HCT116 (cell line): Measurements from ENCODE around the gene HMCN2. TPM values are rescaled to one million over a fixed set of nuclear protein-coding genes. Genes with fewer than 3 reads are reported as not detected.

Experiments used
- ATAC-seq: fragments of 200-7000 bp; cut with Tn5 transposase; 2 replicates; pipeline ENCODE4 v1.9.1; 2020; ENCODE audit warnings: mild to moderate bottlenecking, moderate library complexity
- BruUV-seq: library from RNA; stranded (reverse); fragments of 400-500 nt; replicated peaks from 2 replicates; lab custom pipeline; 2021; lab: Mats Ljungman, UMichigan
- CTCF ChIA-PET: fragments of 300-600 bp; sonication (Branson Sonifier 250); formaldehyde crosslinking; loops from one replicate; lab custom pipeline; 2021; ENCODE audit warnings: antibody characterized with exemption; lab: Charles Lee
- POLR2A ChIA-PET: fragments of 300-600, 350-600 bp; sonication (Branson Sonifier 250); formaldehyde crosslinking; loops from one replicate; lab custom pipeline; 2021; ENCODE audit warnings: antibody characterized with exemption; lab: Charles Lee
- RAD21 ChIA-PET, 2 experiments: fragments of 300-600 bp; sonication (Branson Sonifier 250); formaldehyde crosslinking; loops; one replicate each; lab custom pipeline; 2023; ENCODE audit warnings: low total read pairs in 2 of 2; ENCODE audit not compliant: uncharacterized antibody in 2 of 2, unreplicated experiment in 2 of 2, low non-redundant PET in 1 of 2; lab: Charles Lee
- DNase-seq: peaks from one replicate; pipeline ENCODE4 v3.0.0-alpha.2; 2010; ENCODE audit warnings: low read depth, low spot score
- H2AFZ ChIP-seq: fragments of 200-600 bp; shearing (Covaris generic), sonication (generic); 2 replicates; pipeline ENCODE4 v1.6.1; 2017; ENCODE audit warnings: low read depth, mixed run types, mixed read lengths, antibody characterized with exemption, low read length; ENCODE audit not compliant: poor library complexity, severe bottlenecking
- H3K27ac ChIP-seq: 2 replicates; pipeline ENCODE4 v1.5.1; 2012; ENCODE audit warnings: low read depth, low read length
- H3K27me3 ChIP-seq: fragments of 200-600 bp; sonication (generic); 2 replicates; pipeline ENCODE4 v1.6.1; 2016; ENCODE audit warnings: mixed run types, low read length, mixed read lengths; ENCODE audit not compliant: insufficient read depth
- H3K36me3 ChIP-seq, 2 experiments: fragments of 200-500 bp in 1 of 2; fragments of 200-600 bp in 1 of 2; sonication (Bioruptor generic) in 1 of 2; sonication (generic) in 1 of 2; 2 replicates each; pipeline versions ENCODE4 v1.5.1 to v1.6.1; 2014 to 2016; ENCODE audit warnings: low read length in 2 of 2, inconsistent platforms in 1 of 2, mixed read lengths in 1 of 2, mixed run types in 1 of 2; ENCODE audit not compliant: insufficient read depth in 2 of 2, control insufficient read depth in 1 of 2
- H3K4me1 ChIP-seq, 2 experiments: fragments of 200-600 bp in 1 of 2; sonication (generic) in 1 of 2; 2 replicates each; pipeline versions ENCODE4 v1.5.1 to v1.6.1; 2012 to 2017; ENCODE audit warnings: low read length in 2 of 2, inconsistent platforms in 1 of 2, mild to moderate bottlenecking in 1 of 2, mixed read lengths in 1 of 2, mixed run types in 1 of 2, moderate library complexity in 1 of 2; ENCODE audit not compliant: insufficient read depth in 2 of 2, control insufficient read depth in 1 of 2
- H3K4me2 ChIP-seq: fragments of 200-600 bp; sonication (generic); 2 replicates; pipeline ENCODE4 v1.6.1; 2017; ENCODE audit warnings: mixed run types, low read length, mixed read lengths
- H3K4me3 ChIP-seq, 2 experiments: fragments of 200-600 bp in 1 of 2; sonication (generic) in 1 of 2; replicated peaks in 1 of 2; 2 replicates each; pipeline ENCODE4 v1.5.1; 2011 to 2016; ENCODE audit warnings: low read length in 2 of 2, control low read depth in 1 of 2, low read depth in 1 of 2, mild to moderate bottlenecking in 1 of 2, mixed read lengths in 1 of 2, mixed run types in 1 of 2
- H3K79me2 ChIP-seq: fragments of 200-600 bp; sonication (generic); 2 replicates; pipeline ENCODE4 v1.6.1; 2017; ENCODE audit warnings: mild to moderate bottlenecking, mixed run types, low read length, moderate library complexity, mixed read lengths; ENCODE audit not compliant: insufficient read depth
- H3K9ac ChIP-seq: fragments of 200-600 bp; sonication (generic); 2 replicates; pipeline ENCODE4 v1.6.1; 2016; ENCODE audit warnings: low read length, mixed read lengths
- H3K9me2 ChIP-seq: fragments of 200-600 bp; sonication (generic), shearing (Covaris generic); 2 replicates; pipeline ENCODE4 v1.6.1; 2017; ENCODE audit warnings: mixed run types, mild to moderate bottlenecking, moderate library complexity; ENCODE audit not compliant: insufficient read depth
- H3K9me3 ChIP-seq, 2 experiments: fragments of 200-500 bp in 1 of 2; fragments of 200-600 bp in 1 of 2; sonication (Bioruptor generic) in 1 of 2; sonication (generic) in 1 of 2; 2 replicates each; pipeline ENCODE4 v1.6.1; 2014 to 2017; ENCODE audit warnings: low read length in 2 of 2, mixed read lengths in 2 of 2, inconsistent platforms in 1 of 2, low read depth in 1 of 2, mild to moderate bottlenecking in 1 of 2, mixed run types in 1 of 2, moderate library complexity in 1 of 2; ENCODE audit not compliant: control insufficient read depth in 1 of 2, insufficient read depth in 1 of 2
- H4K20me1 ChIP-seq: fragments of 200-600 bp; sonication (generic), shearing (Covaris generic); 2 replicates; pipeline ENCODE4 v1.6.1; 2017; ENCODE audit warnings: mixed run types, mild to moderate bottlenecking, moderate library complexity; ENCODE audit not compliant: insufficient read depth
- CBX3 ChIP-seq: IDR thresholded peaks from 2 replicates; pipeline ENCODE4 v1.6.1; 2012; ENCODE audit warnings: low read depth
- CEBPB ChIP-seq: IDR thresholded peaks from 2 replicates; pipeline ENCODE4 v1.6.1; 2012; ENCODE audit warnings: low read depth
- EZH2phosphoT487 ChIP-seq: fragments of 200-600 bp; IDR thresholded peaks from 2 replicates; pipeline ENCODE4 v1.6.1; 2018; ENCODE audit warnings: antibody characterized with exemption, borderline replicate concordance
- JUND ChIP-seq: IDR thresholded peaks from 2 replicates; pipeline ENCODE4 v1.6.1; 2012
- POLR2A ChIP-seq: IDR thresholded peaks from 2 replicates; pipeline ENCODE4 v1.7.0; 2011; ENCODE audit warnings: borderline replicate concordance; ENCODE audit not compliant: insufficient read depth, insufficient read length; ENCODE audit errors: extremely low read depth
- RAD21 ChIP-seq: IDR thresholded peaks from 2 replicates; pipeline ENCODE4 v1.6.1; 2012; ENCODE audit warnings: low read depth, mild to moderate bottlenecking
- SP1 ChIP-seq: IDR thresholded peaks from 2 replicates; pipeline ENCODE4 v1.6.1; 2012; ENCODE audit warnings: low read depth
- TCF7L2 ChIP-seq: IDR thresholded peaks from 2 replicates; pipeline ENCODE4 v1.7.0; 2011; ENCODE audit warnings: borderline replicate concordance, inconsistent platforms; ENCODE audit not compliant: insufficient read depth, insufficient read length; ENCODE audit errors: extremely low read depth
- ZFX ChIP-seq: fragments of 450-650 bp; IDR thresholded peaks from 2 replicates; pipeline ENCODE4 v1.6.1; 2017
- intact Hi-C: fragments of 100-400 bp; cut with micrococcal nuclease; formaldehyde crosslinking; loops from 2 replicates; pipeline ENCODE4 v1.10.0; 2022
- total RNA-seq: library from RNA; stranded (reverse); gene quantifications from one replicate; pipeline ENCODE4 v1.2.1, GENCODE V29; 2021; ENCODE audit not compliant: unreplicated experiment
- TF ChIP-seq, protein P1 (sequence below): IDR thresholded peaks from 2 replicates; pipeline ENCODE4 v1.6.1; 2012; ENCODE audit warnings: low read depth

HMCN2 gene
- total RNA-seq, 1 experiment from 2014 or later, result 0.22 TPM

DNA sequence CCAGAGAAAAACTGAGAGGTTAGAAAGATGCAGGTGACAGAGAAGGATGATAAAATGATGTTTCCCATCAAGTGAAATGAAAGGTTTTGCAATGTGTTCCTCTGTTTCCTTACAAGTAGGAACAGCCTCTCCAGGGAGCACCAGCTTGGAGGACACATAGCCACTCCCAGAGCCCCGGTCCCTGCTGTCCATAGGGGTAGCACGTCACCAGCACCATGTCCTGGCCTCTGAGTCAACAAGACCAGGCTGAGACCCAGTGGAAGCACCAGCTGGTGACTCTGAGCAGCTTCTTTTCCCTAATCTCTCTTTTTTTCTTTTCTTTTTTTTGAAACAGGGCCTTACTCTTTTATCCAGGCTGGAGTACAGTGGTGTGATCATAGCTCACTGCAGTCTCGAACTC, 19.4 kb upstream of the HMCN2 start:
- H4K20me1 ChIP-seq, result no peaks in the 10 kb centered on the region
- ChIA-PET CTCF (no interaction called here), POLR2A (no interaction called here), RAD21 (no interaction called here)
- no peak overlapping the region for H3K4me2 ChIP-seq
- intact Hi-C loops, result no loop called here
- H3K27ac ChIP-seq, result no peak overlapping the region
- no peak overlapping the region for H3K9ac ChIP-seq
- H3K27me3 ChIP-seq, result no peaks in the 10 kb centered on the region
- no peaks in the 10 kb centered on the region for H3K9me3 ChIP-seq
- ATAC-seq, result no peak
- H2AFZ ChIP-seq, result no peak overlapping the region
- H3K9me2 ChIP-seq, result no peaks in the 10 kb centered on the region
- no peak for TF ChIP-seq ZFX
- no peak for TF ChIP-seq RAD21
- no peak for TF ChIP-seq JUND
- no peak for TF ChIP-seq CBX3
- TF ChIP-seq SP1, result no peak
- TF ChIP-seq CEBPB, result no peak
- TF ChIP-seq, protein P1, sequence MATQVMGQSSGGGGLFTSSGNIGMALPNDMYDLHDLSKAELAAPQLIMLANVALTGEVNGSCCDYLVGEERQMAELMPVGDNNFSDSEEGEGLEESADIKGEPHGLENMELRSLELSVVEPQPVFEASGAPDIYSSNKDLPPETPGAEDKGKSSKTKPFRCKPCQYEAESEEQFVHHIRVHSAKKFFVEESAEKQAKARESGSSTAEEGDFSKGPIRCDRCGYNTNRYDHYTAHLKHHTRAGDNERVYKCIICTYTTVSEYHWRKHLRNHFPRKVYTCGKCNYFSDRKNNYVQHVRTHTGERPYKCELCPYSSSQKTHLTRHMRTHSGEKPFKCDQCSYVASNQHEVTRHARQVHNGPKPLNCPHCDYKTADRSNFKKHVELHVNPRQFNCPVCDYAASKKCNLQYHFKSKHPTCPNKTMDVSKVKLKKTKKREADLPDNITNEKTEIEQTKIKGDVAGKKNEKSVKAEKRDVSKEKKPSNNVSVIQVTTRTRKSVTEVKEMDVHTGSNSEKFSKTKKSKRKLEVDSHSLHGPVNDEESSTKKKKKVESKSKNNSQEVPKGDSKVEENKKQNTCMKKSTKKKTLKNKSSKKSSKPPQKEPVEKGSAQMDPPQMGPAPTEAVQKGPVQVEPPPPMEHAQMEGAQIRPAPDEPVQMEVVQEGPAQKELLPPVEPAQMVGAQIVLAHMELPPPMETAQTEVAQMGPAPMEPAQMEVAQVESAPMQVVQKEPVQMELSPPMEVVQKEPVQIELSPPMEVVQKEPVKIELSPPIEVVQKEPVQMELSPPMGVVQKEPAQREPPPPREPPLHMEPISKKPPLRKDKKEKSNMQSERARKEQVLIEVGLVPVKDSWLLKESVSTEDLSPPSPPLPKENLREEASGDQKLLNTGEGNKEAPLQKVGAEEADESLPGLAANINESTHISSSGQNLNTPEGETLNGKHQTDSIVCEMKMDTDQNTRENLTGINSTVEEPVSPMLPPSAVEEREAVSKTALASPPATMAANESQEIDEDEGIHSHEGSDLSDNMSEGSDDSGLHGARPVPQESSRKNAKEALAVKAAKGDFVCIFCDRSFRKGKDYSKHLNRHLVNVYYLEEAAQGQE, result no peak
- no peak for TF ChIP-seq EZH2phosphoT487
- TF ChIP-seq POLR2A, result no peak
- TF ChIP-seq TCF7L2, result no peak
- DNase-seq, result no peak
- peaks cover 0 to 10% of the 10 kb centered on the region in 2 experiments; a peak in 2 of 4 replicates for H3K4me1 ChIP-seq
- no peaks in the 10 kb centered on the region for H3K36me3 ChIP-seq
- BruUV-seq, result no TSS peak
- no peak overlapping the region for H3K4me3 ChIP-seq
- no peaks in the 10 kb centered on the region for H3K79me2 ChIP-seq
